HG03045 (cell line): Measurements from ENCODE around the gene ADAMTSL1.

ENCODE experiments used
- ATAC-seq: cut with Tn5 transposase; IDR thresholded peaks from one replicate; pipeline ENCODE4 v1.9.1; 2021; ENCODE audit warnings: mild to moderate bottlenecking, moderate library complexity; ENCODE audit not compliant: unreplicated experiment

Gene ADAMTSL1

GRCh38 chr9:18638371-18639249, 164.7 kb downstream of the ADAMTSL1 start:
- ATAC-seq: no peak

- no peak for ATAC-seq
These were observed 166.0 kb downstream of the ADAMTSL1 start for GRCh38 chr9:18639911-18640310.

GRCh38 chr9:18658804-18659705, 185.1 kb downstream of the ADAMTSL1 start:
- no peak for ATAC-seq

- no peak for ATAC-seq
These were observed 186.0 kb downstream of the ADAMTSL1 start for GRCh38 chr9:18660001-18660400.

GRCh38 chr9:18662320-18662719, 188.4 kb downstream of the ADAMTSL1 start:
- ATAC-seq: no peak

GRCh38 chr9:18665947-18666346, 192.0 kb downstream of the ADAMTSL1 start:
- ATAC-seq: no peak

GRCh38 chr9:18666348-18666747, 192.4 kb downstream of the ADAMTSL1 start:
- no peak for ATAC-seq

- ATAC-seq: no peak
These were observed 193.2 kb downstream of the ADAMTSL1 start for GRCh38 chr9:18666986-18667772.

- ATAC-seq: no peak
These were observed 195.0 kb downstream of the ADAMTSL1 start for GRCh38 chr9:18668944-18669343.

- ATAC-seq: no peak
These were observed 198.8 kb downstream of the ADAMTSL1 start for GRCh38 chr9:18672706-18673105.

- ATAC-seq: no peak
These were observed 199.2 kb downstream of the ADAMTSL1 start for GRCh38 chr9:18673179-18673578.

- no peak for ATAC-seq
These were observed 201.4 kb downstream of the ADAMTSL1 start for GRCh38 chr9:18675332-18675731.

- no peak for ATAC-seq
These were observed 202.0 kb downstream of the ADAMTSL1 start for GRCh38 chr9:18675973-18676372.

- no peak for ATAC-seq
These were observed 202.6 kb downstream of the ADAMTSL1 start for GRCh38 chr9:18676525-18676924.

GRCh38 chr9:18678821-18679590, 205.1 kb downstream of the ADAMTSL1 start:
- no peak for ATAC-seq

GRCh38 chr9:18682907-18683306, 209.0 kb downstream of the ADAMTSL1 start:
- no peak for ATAC-seq

- no peak for ATAC-seq
These were observed 209.4 kb downstream of the ADAMTSL1 start for GRCh38 chr9:18683312-18683711.

GRCh38 chr9:18683851-18684250, 209.9 kb downstream of the ADAMTSL1 start:
- no peak for ATAC-seq

- no peak for ATAC-seq
These were observed 210.8 kb downstream of the ADAMTSL1 start for GRCh38 chr9:18684593-18685317.
